Fibroblast of skin of left quadriceps (primary cell): ENCODE results near the gene COL27A1.

Source experiments
- DNase-seq, 2 experiments: peaks; one replicate each; pipeline ENCODE4 v3.0.0-alpha.2; 2013; ENCODE audit warnings: low read depth in 2 of 2

Gene COL27A1

DNA sequence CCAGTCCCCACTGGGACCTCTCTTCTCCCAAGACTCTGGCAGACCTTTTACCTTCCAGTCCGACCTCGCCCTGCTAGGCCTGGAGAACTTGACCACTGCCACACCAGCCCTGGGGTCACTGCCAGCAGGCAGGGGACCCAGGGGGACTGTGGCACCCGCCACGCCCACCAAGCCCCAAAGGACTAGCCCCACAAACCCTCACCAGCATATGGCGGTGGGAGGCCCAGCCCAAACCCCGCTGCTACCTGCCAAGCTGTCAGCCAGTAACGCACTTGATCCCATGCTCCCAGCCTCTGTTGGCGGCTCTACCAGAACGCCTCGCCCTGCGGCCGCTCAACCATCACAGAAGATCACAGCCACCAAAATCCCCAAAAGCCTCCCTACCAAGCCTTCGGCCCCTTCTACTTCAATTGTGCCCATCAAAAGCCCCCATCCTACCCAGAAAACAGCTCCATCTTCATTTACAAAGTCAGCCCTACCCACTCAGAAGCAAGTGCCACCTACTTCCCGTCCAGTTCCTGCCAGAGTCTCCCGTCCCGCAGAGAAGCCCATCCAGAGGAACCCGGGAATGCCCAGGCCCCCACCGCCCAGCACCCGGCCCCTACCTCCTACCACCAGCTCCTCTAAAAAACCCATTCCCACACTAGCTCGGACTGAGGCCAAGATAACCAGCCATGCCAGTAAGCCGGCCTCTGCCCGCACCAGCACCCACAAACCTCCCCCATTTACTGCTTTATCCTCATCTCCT, 13.1 kb downstream of the COL27A1 start:
- DNase-seq, result no peak

DNA sequence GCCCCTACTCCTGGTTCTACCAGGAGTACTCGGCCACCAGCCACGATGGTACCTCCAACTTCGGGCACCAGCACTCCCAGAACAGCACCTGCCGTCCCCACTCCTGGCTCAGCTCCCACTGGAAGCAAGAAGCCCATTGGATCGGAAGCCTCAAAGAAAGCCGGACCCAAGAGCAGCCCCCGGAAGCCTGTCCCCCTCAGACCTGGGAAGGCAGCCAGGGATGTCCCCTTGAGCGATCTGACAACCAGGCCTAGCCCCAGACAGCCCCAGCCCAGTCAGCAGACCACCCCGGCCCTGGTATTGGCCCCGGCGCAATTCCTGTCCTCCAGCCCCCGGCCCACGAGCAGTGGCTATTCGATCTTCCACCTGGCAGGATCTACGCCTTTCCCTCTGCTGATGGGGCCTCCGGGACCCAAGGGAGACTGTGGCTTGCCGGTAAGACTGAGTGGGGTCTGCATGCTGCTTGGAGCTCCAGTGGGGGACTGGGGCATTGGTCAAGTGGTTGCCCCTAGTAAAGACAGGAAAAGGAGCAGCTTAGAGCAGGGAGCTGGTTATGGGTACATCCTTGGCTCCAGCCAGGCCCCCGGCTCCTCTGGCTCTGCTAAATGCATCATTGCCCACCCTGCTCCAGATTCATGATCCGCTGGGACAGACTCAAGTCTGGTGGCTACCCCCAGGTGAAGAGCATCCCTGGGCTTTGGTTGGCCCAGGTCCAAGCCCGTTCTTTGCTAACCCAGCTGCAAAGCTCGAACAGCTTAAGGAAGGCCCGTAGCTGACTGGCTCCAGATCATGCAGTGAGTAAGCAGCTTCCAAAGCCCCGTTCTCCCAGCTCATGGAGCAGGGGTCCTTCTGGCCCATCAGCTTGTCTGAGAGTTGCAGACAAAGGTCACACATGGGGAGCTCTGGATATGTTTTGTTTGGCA, 14.0 kb downstream of the COL27A1 start:
- DNase-seq, result no peak

DNA sequence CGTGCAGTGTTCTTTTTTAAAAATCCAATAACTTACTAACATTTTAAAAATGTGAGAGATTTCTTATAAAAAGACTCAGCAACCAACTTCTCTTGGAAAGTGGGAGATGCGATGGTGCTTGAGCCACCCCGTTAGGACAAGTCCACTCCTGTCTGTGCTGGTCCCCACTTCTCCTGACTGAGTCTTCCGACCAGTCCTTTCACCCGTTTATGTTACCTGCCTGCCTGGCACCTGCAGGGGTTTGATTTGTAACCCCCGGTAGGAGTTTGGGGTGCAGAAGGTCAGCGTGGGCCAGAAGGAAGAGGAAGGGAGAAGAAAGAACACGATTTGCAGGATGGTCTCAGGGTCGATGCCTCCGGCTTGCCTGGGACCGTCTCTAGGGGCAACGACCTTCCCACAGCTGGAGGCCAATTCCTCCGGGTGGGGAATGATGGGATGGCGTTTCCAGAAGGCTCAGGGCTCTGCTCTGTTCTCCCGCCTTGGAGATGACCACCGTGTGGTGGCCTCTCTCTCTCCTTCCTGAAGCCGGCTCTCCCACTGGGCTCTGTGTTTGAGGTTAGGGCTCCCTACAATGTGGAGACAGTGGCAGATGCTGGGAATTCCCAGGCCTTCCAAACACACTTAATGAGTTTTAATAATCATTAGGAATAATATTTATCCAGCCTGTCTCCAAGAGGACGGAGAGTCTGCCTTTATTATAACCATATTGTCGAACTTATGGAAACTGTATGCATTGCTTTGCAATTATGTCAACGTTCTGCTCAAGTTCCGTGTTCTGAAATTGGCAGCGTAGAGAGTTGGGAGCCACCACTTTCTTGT, 14.8 kb downstream of the COL27A1 start:
- no peak for DNase-seq

DNA sequence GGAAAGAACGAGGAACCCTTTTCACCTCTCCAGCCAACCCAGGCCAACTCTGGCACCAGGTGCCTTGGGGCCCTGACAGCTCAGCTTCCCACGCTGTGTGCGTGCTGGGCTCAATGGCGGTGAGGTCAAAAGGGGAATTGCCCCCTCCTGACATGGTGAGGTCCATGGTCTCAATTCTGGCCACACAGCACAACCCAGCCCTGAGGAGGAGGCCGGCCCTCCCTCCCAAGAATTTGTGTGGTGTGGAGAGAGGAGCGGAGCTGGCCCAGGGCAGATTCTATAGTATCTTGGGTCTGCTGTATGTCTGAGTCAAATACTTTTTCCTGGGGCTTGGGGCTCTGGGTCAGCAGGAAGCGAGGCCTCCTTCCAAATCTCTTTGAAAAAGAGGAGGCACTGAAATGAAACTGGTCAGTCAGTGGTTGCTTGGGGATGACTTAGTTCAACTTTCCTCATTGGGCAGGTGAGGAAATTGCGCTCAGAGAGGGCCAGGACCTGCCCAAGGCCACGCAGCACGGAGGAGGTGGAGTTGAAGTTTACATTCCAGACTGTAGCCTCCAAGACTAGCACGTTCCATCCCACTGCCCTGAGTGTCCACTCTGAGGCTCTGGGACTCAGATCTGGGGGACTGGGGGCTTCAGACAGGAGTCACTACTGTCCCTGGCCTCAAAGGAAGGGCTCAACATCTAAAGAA, 15.6 kb downstream of the COL27A1 start:
- no peak for DNase-seq

DNA sequence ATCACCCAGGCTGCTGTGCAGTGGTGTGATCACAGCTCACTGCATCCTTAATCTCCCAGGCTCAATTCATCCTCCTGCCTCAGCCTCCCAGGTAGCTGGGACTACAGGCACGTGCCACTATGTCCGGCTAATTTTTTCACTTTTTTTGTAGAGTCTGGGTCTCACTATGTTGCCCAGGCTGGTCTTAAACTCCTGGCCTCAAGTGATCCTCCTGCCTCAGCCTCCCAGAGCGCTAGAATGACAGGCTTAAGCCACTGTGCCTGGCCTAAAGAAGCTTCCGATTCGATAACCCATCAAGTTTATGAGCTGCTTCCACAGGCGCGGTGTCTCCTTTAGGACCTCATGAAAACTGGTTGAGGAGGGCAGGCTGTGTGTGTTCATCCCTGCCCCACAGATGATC, 16.2 kb downstream of the COL27A1 start:
- DNase-seq, result no peak

DNA sequence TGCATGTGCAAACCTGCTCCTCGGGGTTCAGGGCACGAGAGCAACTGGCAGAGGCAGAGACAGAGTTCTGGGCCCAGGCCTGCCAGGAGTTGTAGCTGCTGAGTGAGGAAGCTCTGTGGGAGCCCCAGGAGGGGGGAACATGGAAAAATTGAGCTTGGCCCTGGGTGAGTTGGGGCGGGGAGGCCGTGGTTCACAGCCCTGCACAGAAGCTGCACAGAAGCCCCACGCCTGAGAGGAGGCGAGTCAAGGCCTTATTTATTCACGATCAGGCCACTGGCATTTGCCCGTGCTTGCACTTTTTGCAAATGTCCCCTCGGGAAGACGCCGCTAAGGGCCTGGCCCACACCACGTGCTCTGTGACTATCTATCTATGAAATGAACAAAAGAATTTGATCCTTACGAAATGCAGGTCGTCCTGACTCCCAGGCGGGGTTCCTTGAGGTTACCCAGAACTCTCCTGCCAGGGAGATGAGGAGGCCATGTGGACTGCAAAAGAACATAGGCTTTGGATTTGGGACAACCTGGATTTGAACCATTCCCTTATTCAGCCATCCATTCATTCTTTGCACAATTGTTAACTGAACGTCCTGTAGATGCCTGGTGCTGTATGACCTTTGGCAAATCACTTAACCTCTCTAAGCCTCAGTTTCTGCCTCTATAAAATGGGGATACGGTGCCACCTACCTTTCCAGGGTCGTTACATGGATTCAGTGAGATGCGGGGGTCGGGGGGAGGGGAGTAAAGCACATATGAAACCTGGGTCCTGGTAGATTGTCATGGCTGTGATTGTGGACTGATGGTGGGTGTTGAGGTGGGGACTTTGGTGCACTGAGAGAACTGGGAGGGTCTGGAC, 17.9 kb downstream of the COL27A1 start:
- DNase-seq, result no peak

DNA sequence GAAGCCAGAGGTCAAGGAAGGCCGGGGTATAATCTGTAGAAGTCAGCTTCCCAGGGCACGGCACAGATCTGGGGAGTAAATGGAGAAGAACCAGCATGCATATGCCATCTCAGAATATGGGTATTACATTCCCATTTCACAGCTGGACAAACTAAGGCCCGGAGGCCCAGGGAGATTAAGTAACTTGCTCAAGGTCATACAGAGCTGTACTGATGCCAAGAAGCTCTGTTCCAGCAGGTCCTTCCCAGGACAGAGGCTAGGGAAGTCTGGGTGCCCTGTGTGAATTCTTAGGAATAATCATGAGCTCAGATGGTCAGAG, 19.2 kb downstream of the COL27A1 start:
- DNase-seq, result no peak

DNA sequence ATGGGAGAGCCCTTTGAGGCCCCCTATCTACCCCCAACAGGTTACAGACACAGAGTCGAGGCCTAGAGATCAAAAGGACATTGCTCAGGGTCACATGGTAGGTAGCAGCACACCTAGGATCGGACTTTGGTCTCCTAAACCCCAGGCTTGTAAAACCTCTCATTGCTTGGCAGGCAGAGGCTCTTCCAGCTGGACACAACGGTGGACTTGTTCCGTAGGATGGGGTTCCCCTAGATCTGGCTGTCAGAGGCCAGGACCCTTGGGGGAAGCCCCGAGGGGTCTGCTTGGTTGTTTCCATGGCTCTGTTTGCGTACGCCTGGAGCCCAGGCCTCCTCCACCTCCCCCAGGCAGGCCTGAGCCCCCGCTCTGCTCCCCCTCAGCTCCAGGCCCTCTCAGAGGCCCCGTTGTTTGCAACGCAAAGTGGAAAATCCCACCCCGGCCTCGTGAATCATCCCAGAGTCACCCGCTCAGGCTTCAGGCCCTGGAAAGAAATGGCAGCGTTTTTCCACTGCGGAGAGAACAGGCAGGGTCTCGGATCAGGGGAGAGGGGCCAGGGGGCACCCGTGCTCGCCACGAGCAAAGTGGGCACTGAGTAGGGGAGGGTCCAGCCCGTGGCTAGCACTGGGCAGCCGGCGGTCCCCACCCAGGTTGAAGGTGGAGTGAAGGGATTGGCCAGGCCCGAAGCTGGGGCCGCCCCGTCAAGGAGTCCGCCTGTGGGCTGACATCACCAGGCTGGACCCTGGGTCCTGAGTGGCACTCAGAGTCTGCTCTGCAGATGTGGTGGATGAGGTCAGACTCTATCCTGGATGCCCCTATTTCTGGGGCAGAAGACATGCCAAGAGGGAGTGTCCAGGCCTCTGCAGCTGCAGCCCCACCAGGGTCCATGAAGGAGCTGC, 19.8 kb downstream of the COL27A1 start:
- DNase-seq, result no peak

DNA sequence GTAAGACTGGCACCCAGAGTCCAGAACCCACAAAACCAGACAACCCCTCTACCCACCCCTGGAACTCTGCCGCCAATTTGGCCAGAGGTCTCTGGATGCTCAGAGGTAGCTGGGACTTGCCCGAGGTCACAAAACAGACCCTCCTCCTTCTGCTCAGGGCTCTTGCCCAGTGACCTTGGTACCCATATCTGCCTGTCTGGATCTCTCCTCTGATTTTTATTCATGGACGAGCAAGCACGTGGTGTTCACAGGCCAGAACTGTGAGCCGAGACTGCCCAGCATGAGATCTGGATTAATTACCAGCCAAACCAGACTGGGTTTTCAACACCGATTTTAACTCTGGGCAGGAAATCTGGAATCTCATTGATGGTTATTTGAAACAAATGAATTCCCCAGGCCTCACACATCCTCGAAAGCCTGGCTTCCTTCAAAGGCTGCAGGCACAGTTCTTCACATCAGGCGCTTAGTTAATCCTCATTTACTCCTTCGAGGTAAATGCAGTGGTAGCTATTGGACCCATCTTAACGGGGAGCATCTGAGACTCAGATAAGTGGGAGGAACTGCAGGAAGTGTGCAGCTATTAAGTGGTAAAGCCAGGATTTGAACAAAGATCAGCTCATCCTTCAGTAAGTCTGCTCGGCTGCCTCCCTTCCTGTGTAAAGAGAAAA, 21.4 kb downstream of the COL27A1 start:
- DNase-seq, result no peak

DNA sequence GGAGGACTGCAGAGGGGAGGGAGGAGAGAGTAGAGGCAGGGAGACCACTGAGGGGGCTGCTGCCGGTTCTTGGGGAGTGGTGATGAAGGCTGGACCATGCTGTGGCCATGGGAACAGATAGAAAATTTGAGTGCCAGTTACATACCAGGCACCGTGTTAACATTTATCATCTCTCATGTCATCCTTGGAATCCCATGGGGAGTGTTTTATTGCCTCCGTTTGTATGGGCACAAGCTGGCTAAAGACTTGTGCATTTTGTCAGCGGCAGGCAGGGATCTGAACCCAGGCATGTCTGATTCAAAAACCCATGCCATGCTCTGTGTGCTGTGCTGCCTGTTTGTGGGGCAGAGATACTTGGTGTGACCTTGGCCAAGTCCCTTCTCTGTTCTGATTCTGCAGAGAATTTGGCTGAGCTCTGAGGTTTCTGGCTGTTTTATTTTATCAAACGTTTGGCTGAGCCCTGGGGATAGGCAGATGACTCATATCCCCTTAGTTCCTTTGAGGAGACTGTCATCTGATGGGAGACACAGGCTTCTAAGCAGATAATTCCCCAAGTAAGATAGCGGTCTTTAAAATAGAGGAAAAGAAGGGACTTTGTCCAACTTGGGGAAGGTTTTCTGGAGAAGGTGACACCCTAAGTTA, 22.2 kb downstream of the COL27A1 start:
- no peak for DNase-seq

DNA sequence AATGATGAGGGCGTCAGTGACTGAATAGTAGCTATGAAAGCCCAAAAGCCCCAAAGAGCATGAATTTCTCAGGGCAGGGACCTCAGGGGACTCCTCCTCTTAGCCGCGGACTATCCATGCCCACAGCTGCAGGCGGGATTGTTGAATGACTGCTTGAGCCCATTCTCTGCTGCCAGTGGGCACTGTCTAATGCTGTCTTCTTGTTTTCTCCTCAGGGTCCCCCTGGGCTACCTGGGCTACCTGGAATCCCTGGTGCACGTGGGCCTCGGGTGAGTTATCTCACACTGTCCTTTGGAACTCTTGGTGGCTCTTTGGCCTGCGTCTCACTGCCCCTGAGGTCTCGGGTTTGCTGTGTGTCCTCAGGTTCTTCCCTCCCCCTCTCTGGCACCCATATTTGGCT, 22.7 kb downstream of the COL27A1 start:
- DNase-seq, result no peak

DNA sequence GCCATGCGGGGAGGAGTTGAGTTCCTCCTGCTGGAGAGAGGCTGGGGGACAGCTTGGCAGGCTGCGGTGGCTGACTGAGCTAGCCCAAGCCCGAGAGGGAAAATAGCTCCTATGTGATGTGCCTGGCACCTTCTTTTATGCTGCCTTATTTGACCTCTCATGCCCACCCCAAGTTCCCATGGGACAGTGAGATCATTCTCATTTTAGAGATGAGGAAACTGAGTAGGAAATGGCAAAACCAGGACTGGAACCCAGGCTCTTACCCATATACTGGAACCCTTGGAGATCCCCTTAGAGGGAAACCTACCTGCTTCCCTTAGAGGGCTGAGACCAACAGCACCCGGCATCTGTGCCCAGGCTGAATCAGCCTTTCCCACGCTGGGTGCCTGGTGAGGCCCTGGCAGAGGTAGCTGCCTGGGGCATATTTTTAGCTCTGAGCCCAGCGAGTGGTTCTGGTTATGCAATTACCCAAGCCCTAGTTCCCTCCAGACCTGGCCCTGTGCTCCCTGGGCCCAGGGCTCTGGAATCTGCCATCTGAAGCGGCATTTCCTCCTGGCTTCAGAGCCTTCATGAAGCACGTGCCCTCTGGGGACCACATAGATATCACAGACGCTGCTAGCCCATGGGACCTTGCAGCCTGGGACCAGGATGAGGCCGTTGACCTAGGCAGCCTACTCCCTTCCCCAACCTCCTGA, 23.6 kb downstream of the COL27A1 start:
- no peak for DNase-seq

DNA sequence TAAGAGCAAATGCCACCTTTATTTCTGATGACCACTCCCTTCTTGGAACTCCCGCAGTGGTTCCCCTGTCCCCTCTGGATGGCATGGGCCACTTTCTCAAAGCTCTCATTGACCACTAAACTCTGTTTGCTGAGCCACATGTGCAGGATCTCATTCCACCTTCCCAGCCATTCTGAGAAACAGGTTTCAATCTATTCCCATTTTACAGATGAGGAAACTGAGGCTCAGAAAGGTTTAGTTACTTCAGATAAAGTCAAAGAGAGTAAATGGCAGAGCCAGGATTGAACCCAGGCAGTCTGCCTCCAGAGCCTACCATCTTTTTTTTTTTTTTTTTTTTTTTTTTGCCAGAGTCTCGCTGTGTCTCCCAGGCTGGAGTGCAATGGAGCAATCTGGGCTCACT, 24.2 kb downstream of the COL27A1 start:
- no peak for DNase-seq

DNA sequence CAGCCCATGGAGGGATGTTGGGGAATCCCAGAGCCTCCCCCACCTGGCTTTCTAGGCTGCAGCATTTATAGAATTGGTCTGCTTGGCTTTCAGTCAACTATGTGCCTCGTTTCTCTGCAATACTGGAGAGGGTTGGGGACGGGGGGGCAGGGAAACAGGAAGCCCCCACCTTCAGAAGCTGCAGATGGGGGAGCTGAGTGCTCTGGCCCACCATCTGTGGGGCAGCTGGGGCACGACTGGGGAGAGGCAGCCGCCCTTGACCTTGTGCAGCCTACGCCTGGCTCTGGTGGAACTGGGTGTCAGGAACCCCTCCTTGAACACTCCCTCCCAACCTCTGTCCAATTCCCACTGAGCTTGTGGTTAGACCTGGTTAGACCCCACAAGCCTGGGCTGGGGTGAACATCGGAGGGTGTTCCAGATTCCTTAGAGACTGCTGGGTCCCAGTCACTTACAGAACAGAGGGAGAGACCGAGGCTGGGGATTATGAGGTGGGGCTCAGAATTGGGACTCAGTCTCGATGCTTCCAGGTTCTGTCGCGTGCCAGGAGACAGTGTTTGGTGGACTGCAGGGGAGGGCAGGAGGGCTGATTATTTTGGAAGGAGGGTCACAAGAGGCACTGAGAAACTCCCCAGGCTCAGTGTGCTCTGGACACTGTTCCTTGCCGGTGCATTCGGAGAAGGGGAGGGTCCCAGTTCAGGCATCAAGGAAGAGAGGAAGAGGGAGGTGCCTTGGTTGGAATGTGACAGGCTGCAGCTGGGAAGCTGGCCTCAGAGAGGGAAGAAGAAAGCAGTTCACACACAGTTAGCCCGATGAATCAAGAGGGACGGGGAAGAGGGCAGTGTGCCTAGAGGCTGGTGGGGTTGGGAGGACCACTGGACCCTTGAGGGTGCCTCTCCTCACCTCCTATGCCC, 25.6 kb downstream of the COL27A1 start:
- DNase-seq, result no peak

DNA sequence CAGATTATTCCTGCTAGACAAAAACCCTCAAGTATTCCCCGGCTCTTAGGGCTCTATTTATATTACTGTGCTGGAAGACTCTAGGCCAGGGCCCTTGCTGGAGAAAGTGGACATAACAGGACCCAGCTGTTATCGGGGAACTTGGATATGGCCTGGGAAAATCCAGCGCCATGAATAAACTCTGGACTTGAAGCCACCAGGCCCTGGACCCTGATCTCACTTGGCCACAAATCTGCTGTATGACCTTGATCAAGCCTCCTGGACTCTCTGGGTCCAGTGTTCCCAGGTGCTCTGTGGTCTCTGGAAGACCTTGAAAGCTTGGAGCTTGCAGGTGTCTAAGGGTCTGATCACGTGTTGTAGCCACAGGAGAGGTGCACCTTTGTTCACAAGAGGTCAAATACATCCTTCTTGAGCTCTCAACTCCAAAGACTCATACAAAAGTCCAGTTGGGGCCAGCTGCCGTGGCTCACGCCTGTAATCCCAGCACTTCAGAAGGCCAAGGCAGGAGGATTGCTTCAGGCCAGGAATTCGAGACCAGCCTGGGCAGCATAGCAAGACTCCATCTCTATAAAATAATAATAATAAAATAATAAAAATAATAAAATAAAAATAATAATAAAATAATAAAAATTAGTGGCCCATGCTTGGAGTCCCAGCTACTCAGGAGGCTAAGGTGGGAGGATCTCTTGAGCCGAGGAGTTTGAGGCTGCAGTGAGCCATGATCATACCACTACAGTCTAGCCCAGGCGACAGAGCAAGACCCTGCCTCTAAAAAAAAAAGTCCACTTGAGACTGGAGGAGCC, 26.5 kb downstream of the COL27A1 start:
- DNase-seq, result no peak

DNA sequence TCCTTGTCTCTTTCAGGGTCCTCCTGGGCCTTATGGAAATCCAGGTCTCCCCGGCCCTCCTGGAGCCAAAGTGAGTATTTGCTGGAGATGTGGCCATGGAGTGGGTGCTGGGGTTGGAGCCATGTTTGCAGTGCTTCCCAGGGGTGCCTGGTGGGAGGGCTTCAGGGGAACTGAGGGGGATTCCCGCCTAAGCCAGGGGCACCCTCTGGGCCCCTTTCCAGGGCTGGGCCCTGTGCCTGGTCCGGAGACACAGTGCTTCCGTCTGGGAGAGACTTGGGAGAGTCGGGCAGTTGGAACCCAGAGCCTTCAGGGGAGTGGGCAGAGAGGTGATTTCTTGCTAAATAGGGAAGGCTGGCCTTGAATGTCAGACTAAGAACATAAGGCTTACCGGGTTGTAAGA, 27.7 kb downstream of the COL27A1 start:
- DNase-seq, result no peak
